H9 (cell line): Measurements from ENCODE around the gene ARHGAP11A. TPM values are rescaled to one million over a fixed set of nuclear protein-coding genes. Genes with fewer than 3 reads are reported as not detected.

ENCODE experiments used
- DNase-seq: peaks from one replicate; pipeline ENCODE4 v3.0.0-alpha.2; 2017
- H2AFZ ChIP-seq: one replicate; pipeline ENCODE4 v1.6.1; 2013; ENCODE audit warnings: mild to moderate bottlenecking, low read length, control low read depth, moderate library complexity
- H2AK5ac ChIP-seq: 2 replicates; pipeline ENCODE4 v1.6.1; 2013; ENCODE audit warnings: low read length, control low read depth, mixed read lengths; ENCODE audit not compliant: insufficient read length
- H2BK120ac ChIP-seq: one replicate; pipeline ENCODE4 v1.6.1; 2013; ENCODE audit warnings: low read depth, mild to moderate bottlenecking, low read length, control low read depth, inconsistent platforms; ENCODE audit not compliant: poor library complexity, severe bottlenecking
- H2BK12ac ChIP-seq: 2 replicates; pipeline ENCODE4 v1.6.1; 2013; ENCODE audit warnings: low read length, control low read depth, mixed read lengths, low read depth; ENCODE audit not compliant: insufficient read length
- H2BK15ac ChIP-seq: 2 replicates; pipeline ENCODE4 v1.6.1; 2013; ENCODE audit warnings: low read depth, low read length, control low read depth
- H2BK20ac ChIP-seq: one replicate; pipeline ENCODE4 v1.6.1; 2013; ENCODE audit warnings: low read depth, mild to moderate bottlenecking, low read length, control low read depth, inconsistent platforms; ENCODE audit not compliant: poor library complexity, severe bottlenecking
- H2BK5ac ChIP-seq: 2 replicates; pipeline ENCODE4 v1.6.1; 2013; ENCODE audit warnings: low read length, control low read depth, mixed read lengths; ENCODE audit not compliant: insufficient read length
- H3K14ac ChIP-seq: 2 replicates; pipeline ENCODE4 v1.6.1; 2013; ENCODE audit warnings: low read length, control low read depth; ENCODE audit not compliant: insufficient read depth
- H3K18ac ChIP-seq: 2 replicates; pipeline ENCODE4 v1.6.1; 2013; ENCODE audit warnings: low read depth, mild to moderate bottlenecking, mixed read lengths, low read length, control low read depth; ENCODE audit not compliant: insufficient read length
- H3K23ac ChIP-seq: 2 replicates; pipeline ENCODE4 v1.6.1; 2013; ENCODE audit warnings: low read length, control low read depth, mixed read lengths, low read depth; ENCODE audit not compliant: insufficient read length
- H3K23me2 ChIP-seq: 2 replicates; pipeline ENCODE4 v1.6.1; 2013; ENCODE audit warnings: low read depth, mild to moderate bottlenecking, mixed read lengths, low read length, control low read depth; ENCODE audit not compliant: insufficient read length, poor library complexity, severe bottlenecking
- H3K27ac ChIP-seq: 2 replicates; pipeline ENCODE4 v1.5.1; 2013; ENCODE audit warnings: low read length, control low read depth, mixed read lengths, low read depth; ENCODE audit not compliant: insufficient read length
- H3K27me3 ChIP-seq: 2 replicates; pipeline ENCODE4 v1.6.1; 2013; ENCODE audit warnings: low read length, control low read depth, inconsistent platforms; ENCODE audit not compliant: insufficient read depth
- H3K4ac ChIP-seq: 2 replicates; pipeline ENCODE4 v1.6.1; 2013; ENCODE audit warnings: low read depth, mild to moderate bottlenecking, control low read depth, inconsistent platforms, low read length, moderate library complexity
- H3K4me1 ChIP-seq: 2 replicates; pipeline ENCODE4 v1.6.1; 2013; ENCODE audit warnings: low read length, control low read depth, inconsistent platforms; ENCODE audit not compliant: insufficient read depth
- H3K4me2 ChIP-seq: 2 replicates; pipeline ENCODE4 v1.6.1; 2013; ENCODE audit warnings: low read length, control low read depth, mixed read lengths; ENCODE audit not compliant: insufficient read length, insufficient read depth
- H3K56ac ChIP-seq: 2 replicates; pipeline ENCODE4 v1.6.1; 2013; ENCODE audit warnings: low read depth, mild to moderate bottlenecking, mixed read lengths, low read length, control low read depth; ENCODE audit not compliant: insufficient read length
- H3K79me1 ChIP-seq: 2 replicates; pipeline ENCODE4 v1.6.1; 2013; ENCODE audit warnings: low read depth, mild to moderate bottlenecking, moderate library complexity, low read length, control low read depth, inconsistent platforms; ENCODE audit not compliant: insufficient read depth, poor library complexity, severe bottlenecking
- H3K79me2 ChIP-seq: 2 replicates; pipeline ENCODE4 v1.6.1; 2013; ENCODE audit warnings: low read length, control low read depth, inconsistent platforms; ENCODE audit not compliant: insufficient read depth
- H3K9ac ChIP-seq: 2 replicates; pipeline ENCODE4 v1.6.1; 2013; ENCODE audit warnings: low read length, control low read depth, mixed read lengths; ENCODE audit not compliant: insufficient read length; ENCODE audit errors: extremely low read depth
- H3K9me3 ChIP-seq: one replicate; pipeline ENCODE4 v1.6.1; 2013; ENCODE audit warnings: low read depth, low read length, inconsistent platforms; ENCODE audit not compliant: control insufficient read depth
- H3T11ph ChIP-seq: one replicate; pipeline ENCODE4 v1.6.1; 2013; ENCODE audit warnings: mild to moderate bottlenecking, low read length, control low read depth, inconsistent platforms
- H4K20me1 ChIP-seq: one replicate; pipeline ENCODE4 v1.6.1; 2013; ENCODE audit not compliant: control insufficient read depth, insufficient read length, insufficient read depth
- H4K5ac ChIP-seq: 2 replicates; pipeline ENCODE4 v1.6.1; 2013; ENCODE audit warnings: low read depth, mild to moderate bottlenecking, mixed read lengths, low read length, control low read depth; ENCODE audit not compliant: insufficient read length
- H4K8ac ChIP-seq: replicated peaks from 2 replicates; pipeline ENCODE4 v1.6.1; 2013; ENCODE audit warnings: low read length, control low read depth, mixed read lengths, low read depth; ENCODE audit not compliant: insufficient read length
- H4K91ac ChIP-seq: 2 replicates; pipeline ENCODE4 v1.6.1; 2013; ENCODE audit warnings: low read depth, mild to moderate bottlenecking, moderate library complexity, mixed read lengths, low read length, control low read depth; ENCODE audit not compliant: insufficient read length
- H3K27ac Mint-ChIP-seq, 3 experiments: 2 replicates in 2 of 3; 3 replicates in 1 of 3; pipeline ENCODE4 v1.8.0; 2020 to 2021; ENCODE audit warnings: mixed read lengths in 3 of 3, mild to moderate bottlenecking in 1 of 3, moderate library complexity in 1 of 3
- H3K27me3 Mint-ChIP-seq: 2 replicates; pipeline ENCODE4 v1.8.0; 2021; ENCODE audit warnings: low read depth, mild to moderate bottlenecking, moderate library complexity, mixed read lengths
- H3K36me3 Mint-ChIP-seq, 3 experiments: 2 replicates in 2 of 3; 3 replicates in 1 of 3; pipeline ENCODE4 v1.8.0; 2020 to 2021; ENCODE audit warnings: low read depth in 3 of 3, mixed read lengths in 3 of 3; ENCODE audit not compliant: insufficient read depth in 1 of 3
- H3K4me1 Mint-ChIP-seq, 2 experiments: 2 replicates each; pipeline ENCODE4 v1.8.0; 2020; ENCODE audit warnings: mixed read lengths in 2 of 2
- H3K4me3 Mint-ChIP-seq, 2 experiments: 2 replicates in 1 of 2; 3 replicates in 1 of 2; pipeline ENCODE4 v1.8.0; 2020 to 2021; ENCODE audit warnings: mild to moderate bottlenecking in 2 of 2, mixed read lengths in 2 of 2, moderate library complexity in 1 of 2
- H3K9me3 Mint-ChIP-seq, 2 experiments: 2 replicates in 1 of 2; 3 replicates in 1 of 2; pipeline ENCODE4 v1.8.0; 2020; ENCODE audit warnings: mild to moderate bottlenecking in 2 of 2, mixed read lengths in 2 of 2, moderate library complexity in 1 of 2
- WGBS: extraction: QIAGEN DNeasy Blood & Tissue Kit; methylation state at CpG from one replicate; pipeline ENCODE4 v1.1.7; 2013; ENCODE audit warnings: missing lambda C conversion rate, low lambda C conversion rate, mixed read lengths; ENCODE audit not compliant: insufficient read length; ENCODE audit errors: extremely low coverage; 5-methylcytosine and 5-hydroxymethylcytosine counted together
- total RNA-seq: library from RNA; stranded (reverse); gene quantifications from 2 replicates; pipeline ENCODE4 v1.2.1, GENCODE V29; 2021
- TF ChIP-seq, protein P1 (sequence below): fragments of 200-600 bp; sonication (generic); conservative IDR thresholded peaks from 3 replicates; pipeline ENCODE4 v1.8.0; 2021; ENCODE audit warnings: antibody characterized with exemption, mild to moderate bottlenecking

ARHGAP11A gene
- total RNA-seq, 1 experiment from 2014 or later: 94.4 TPM

DNA sequence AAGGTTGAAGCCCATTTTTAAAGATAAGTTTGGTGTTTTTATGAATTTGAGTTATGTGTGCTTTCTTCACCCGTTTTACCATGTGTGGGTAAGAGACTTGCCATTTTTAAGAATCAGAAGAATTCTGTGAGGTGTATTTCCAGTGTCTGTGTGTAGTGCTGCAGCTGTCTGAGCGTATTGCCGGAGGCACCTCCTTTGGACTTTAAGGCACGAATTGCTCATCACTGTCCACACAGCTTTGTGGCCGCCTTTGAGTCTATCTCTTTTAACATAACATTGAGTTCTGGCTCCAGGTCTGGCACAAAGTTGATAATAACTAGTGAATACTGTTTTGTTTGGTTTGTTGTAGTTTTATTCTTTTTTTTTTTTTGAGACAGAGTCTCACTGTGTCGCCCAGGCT is 52.0 kb downstream of the ARHGAP11A start:
- no peaks in the 10 kb centered on the region for H3K79me2 ChIP-seq
- no peak overlapping the region for H3T11ph ChIP-seq
- H3K4me2 ChIP-seq: no peak overlapping the region
- peaks cover 9% of the 10 kb centered on the region for H3K4me1 ChIP-seq
- H4K20me1 ChIP-seq: no peaks in the 10 kb centered on the region
- no peak overlapping the region for H2BK15ac ChIP-seq
- H3K14ac ChIP-seq: no peak overlapping the region
- H3K56ac ChIP-seq: no peak overlapping the region
- no peaks in the 10 kb centered on the region for H3K9me3 ChIP-seq
- no peaks in the 10 kb centered on the region for H3K79me1 ChIP-seq
- H3K9me3 Mint-ChIP-seq: no peaks in the 10 kb centered on the region
- no peak overlapping the region for H4K91ac ChIP-seq
- no peaks in the 10 kb centered on the region for H3K23me2 ChIP-seq
- peaks cover 51 to 52% of the 10 kb centered on the region in 2 experiments for H3K4me1 Mint-ChIP-seq
- H3K27ac ChIP-seq: no peak overlapping the region
- H3K4me3 Mint-ChIP-seq: no peak overlapping the region
- H2BK12ac ChIP-seq: no peak overlapping the region
- TF ChIP-seq, protein P1, sequence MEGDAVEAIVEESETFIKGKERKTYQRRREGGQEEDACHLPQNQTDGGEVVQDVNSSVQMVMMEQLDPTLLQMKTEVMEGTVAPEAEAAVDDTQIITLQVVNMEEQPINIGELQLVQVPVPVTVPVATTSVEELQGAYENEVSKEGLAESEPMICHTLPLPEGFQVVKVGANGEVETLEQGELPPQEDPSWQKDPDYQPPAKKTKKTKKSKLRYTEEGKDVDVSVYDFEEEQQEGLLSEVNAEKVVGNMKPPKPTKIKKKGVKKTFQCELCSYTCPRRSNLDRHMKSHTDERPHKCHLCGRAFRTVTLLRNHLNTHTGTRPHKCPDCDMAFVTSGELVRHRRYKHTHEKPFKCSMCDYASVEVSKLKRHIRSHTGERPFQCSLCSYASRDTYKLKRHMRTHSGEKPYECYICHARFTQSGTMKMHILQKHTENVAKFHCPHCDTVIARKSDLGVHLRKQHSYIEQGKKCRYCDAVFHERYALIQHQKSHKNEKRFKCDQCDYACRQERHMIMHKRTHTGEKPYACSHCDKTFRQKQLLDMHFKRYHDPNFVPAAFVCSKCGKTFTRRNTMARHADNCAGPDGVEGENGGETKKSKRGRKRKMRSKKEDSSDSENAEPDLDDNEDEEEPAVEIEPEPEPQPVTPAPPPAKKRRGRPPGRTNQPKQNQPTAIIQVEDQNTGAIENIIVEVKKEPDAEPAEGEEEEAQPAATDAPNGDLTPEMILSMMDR: no peak
- no peak for DNase-seq
- no peak overlapping the region for H4K8ac ChIP-seq
- H2BK20ac ChIP-seq: no peak overlapping the region
- H3K27me3 ChIP-seq: no peaks in the 10 kb centered on the region
- no CpG with 5 or more reads among the region's 6 CpGs for WGBS
- H2AFZ ChIP-seq: no peak overlapping the region
- no peak overlapping the region for H3K9ac ChIP-seq
- H3K27me3 Mint-ChIP-seq: no peaks in the 10 kb centered on the region; the same call in none of the 2 replicates
- H3K27ac Mint-ChIP-seq: no peak overlapping the region
- no peak overlapping the region for H4K5ac ChIP-seq
- H2BK5ac ChIP-seq: no peak overlapping the region
- H3K4ac ChIP-seq: no peak overlapping the region
- H3K23ac ChIP-seq: no peak overlapping the region
- H3K18ac ChIP-seq: no peak overlapping the region
- H2BK120ac ChIP-seq: no peak overlapping the region
- H2AK5ac ChIP-seq: no peak overlapping the region
- H3K36me3 Mint-ChIP-seq: no peaks in the 10 kb centered on the region
